H1 (cell line): ENCODE measurements around the gene HOXB9. TPM values are rescaled to one million over a fixed set of nuclear protein-coding genes. Genes with fewer than 3 reads are reported as not detected.
A peak's percentile ranks its signal among the peaks of the same experiment; 100 is the strongest.

Source experiments
- CTCF ChIA-PET: fragments of 300-600 bp; sonication (Branson Sonifier 250); formaldehyde crosslinking; loops from one replicate; lab custom pipeline; 2021; ENCODE audit not compliant: partially characterized antibody; lab: Charles Lee
- POLR2A ChIA-PET: fragments of 300-600 bp; sonication (Branson Sonifier 250); formaldehyde crosslinking; loops from one replicate; lab custom pipeline; 2021; ENCODE audit warnings: inconsistent platforms; ENCODE audit not compliant: partially characterized antibody; lab: Charles Lee
- DNase-seq, 2 experiments: peaks; one replicate each; pipeline versions ENCODE4 v3.0.0 to v3.0.0-alpha.2; 2010 to 2022; ENCODE audit warnings: low spot score in 2 of 2, low read depth in 1 of 2, mixed read lengths in 1 of 2
- FAIRE-seq: peaks from 2 replicates; lab custom pipeline; 2011; peaks lifted over from hg19 to GRCh38; lab: Jason Lieb, UNC
- H2AFZ ChIP-seq: 2 replicates; pipeline ENCODE4 v1.8.1; 2012; ENCODE audit warnings: low read length, inconsistent platforms
- H2AK5ac ChIP-seq: 2 replicates; pipeline ENCODE4 v1.6.1; 2013; ENCODE audit warnings: low read depth, low read length
- H2BK120ac ChIP-seq: replicated peaks from 2 replicates; pipeline ENCODE3; 2013; ENCODE audit warnings: low read depth, low read length, inconsistent platforms
- H2BK12ac ChIP-seq: 2 replicates; pipeline ENCODE4 v1.6.1; 2013; ENCODE audit warnings: low read depth, low read length
- H2BK15ac ChIP-seq: 2 replicates; pipeline ENCODE4 v1.6.1; 2013; ENCODE audit warnings: low read length
- H2BK20ac ChIP-seq: 2 replicates; pipeline ENCODE4 v1.6.1; 2013; ENCODE audit warnings: low read length
- H2BK5ac ChIP-seq: 2 replicates; pipeline ENCODE4 v1.6.1; 2013; ENCODE audit warnings: low read depth, low read length
- H3K14ac ChIP-seq: 2 replicates; pipeline ENCODE4 v1.6.1; 2013; ENCODE audit warnings: inconsistent platforms; ENCODE audit not compliant: insufficient read length
- H3K18ac ChIP-seq: 2 replicates; pipeline ENCODE4 v1.6.1; 2013; ENCODE audit warnings: low read length; ENCODE audit errors: extremely low read depth
- H3K23ac ChIP-seq: 2 replicates; pipeline ENCODE4 v1.6.1; 2013; ENCODE audit warnings: inconsistent platforms; ENCODE audit not compliant: insufficient read length
- H3K23me2 ChIP-seq: 2 replicates; pipeline ENCODE4 v1.6.1; 2013; ENCODE audit warnings: low read depth, low read length
- H3K27ac ChIP-seq: 2 replicates; pipeline ENCODE4 v1.6.1; 2011; ENCODE audit warnings: low read depth, low read length, inconsistent platforms
- H3K27me3 ChIP-seq, 4 experiments: replicated peaks in 1 of 4; 1 replicate in 1 of 4; 2 replicates in 3 of 4; pipeline versions ENCODE4 v1.6.1 to v1.8.1; 2011 to 2013; ENCODE audit warnings: low read length in 3 of 4, mild to moderate bottlenecking in 3 of 4, inconsistent platforms in 2 of 4, mixed read lengths in 2 of 4, moderate library complexity in 1 of 4; ENCODE audit not compliant: control insufficient read depth in 3 of 4, insufficient read depth in 3 of 4; ENCODE audit errors: extremely low read depth in 1 of 4
- H3K36me3 ChIP-seq, 4 experiments: 2 replicates each; pipeline versions ENCODE4 v1.6.1 to v1.8.1; 2011 to 2013; ENCODE audit warnings: mild to moderate bottlenecking in 4 of 4, low read length in 3 of 4, moderate library complexity in 2 of 4, control low read depth in 1 of 4, inconsistent platforms in 1 of 4; ENCODE audit not compliant: insufficient read depth in 4 of 4, control insufficient read depth in 2 of 4
- H3K4ac ChIP-seq: replicated peaks from 2 replicates; pipeline ENCODE3; 2013; ENCODE audit warnings: low read length, low read depth, mixed read lengths, inconsistent platforms; ENCODE audit not compliant: insufficient read length
- H3K4me1 ChIP-seq, 4 experiments: replicated peaks in 1 of 4; 1 replicate in 1 of 4; 2 replicates in 3 of 4; pipeline versions ENCODE4 v1.6.1 to v1.8.1; 2011 to 2013; ENCODE audit warnings: low read length in 3 of 4, inconsistent platforms in 2 of 4, mixed read lengths in 1 of 4; ENCODE audit not compliant: insufficient read depth in 4 of 4, control insufficient read depth in 3 of 4
- H3K4me2 ChIP-seq, 2 experiments: 2 replicates each; pipeline versions ENCODE4 v1.6.1 to v1.8.1; 2011 to 2013; ENCODE audit warnings: low read depth in 2 of 2, low read length in 2 of 2, control low read depth in 1 of 2, inconsistent platforms in 1 of 2, mild to moderate bottlenecking in 1 of 2; ENCODE audit not compliant: insufficient read depth in 1 of 2
- H3K4me3 ChIP-seq, 4 experiments: fragments of 200-600, 300-600 bp in 1 of 4; sonication (generic), shearing (Covaris generic), sonication (Bioruptor Twin) in 1 of 4; 2 replicates each; pipeline versions ENCODE4 v1.5.1 to v1.8.1; 2011 to 2016; ENCODE audit warnings: low read length in 4 of 4, low read depth in 3 of 4, control low read depth in 2 of 4, inconsistent platforms in 2 of 4, mild to moderate bottlenecking in 2 of 4, mixed read lengths in 1 of 4, moderate library complexity in 1 of 4; ENCODE audit not compliant: insufficient read depth in 2 of 4; ENCODE audit errors: extremely low read depth in 1 of 4
- H3K56ac ChIP-seq: replicated peaks from 2 replicates; pipeline ENCODE3; 2013; ENCODE audit warnings: low read depth, mild to moderate bottlenecking, mixed read lengths, low read length, inconsistent platforms; ENCODE audit not compliant: insufficient read length
- H3K79me1 ChIP-seq: 2 replicates; pipeline ENCODE4 v1.6.1; 2013; ENCODE audit warnings: low read depth, low read length, control low read depth
- H3K79me2 ChIP-seq, 2 experiments: 2 replicates each; pipeline versions ENCODE4 v1.6.1 to v1.8.1; 2012 to 2013; ENCODE audit warnings: low read length in 2 of 2, mild to moderate bottlenecking in 2 of 2, inconsistent platforms in 1 of 2; ENCODE audit not compliant: insufficient read depth in 2 of 2, control insufficient read depth in 1 of 2
- H3K9ac ChIP-seq, 4 experiments: replicated peaks in 1 of 4; 1 replicate in 1 of 4; 2 replicates in 3 of 4; pipeline versions ENCODE4 v1.6.1 to v1.8.1; 2011 to 2013; ENCODE audit warnings: low read depth in 3 of 4, low read length in 3 of 4, control low read depth in 2 of 4, mild to moderate bottlenecking in 2 of 4, moderate library complexity in 2 of 4, inconsistent platforms in 1 of 4; ENCODE audit errors: extremely low read depth in 1 of 4
- H3K9me3 ChIP-seq, 2 experiments: 2 replicates each; pipeline versions ENCODE4 v1.6.1 to v1.8.1; 2012 to 2013; ENCODE audit warnings: mild to moderate bottlenecking in 2 of 2, moderate library complexity in 2 of 2, control low read depth in 1 of 2, inconsistent platforms in 1 of 2, low read depth in 1 of 2, low read length in 1 of 2, mixed read lengths in 1 of 2; ENCODE audit not compliant: insufficient read depth in 2 of 2
- H4K20me1 ChIP-seq, 2 experiments: replicated peaks in 1 of 2; 2 replicates each; pipeline versions ENCODE3 to v1.8.1; 2011 to 2013; ENCODE audit warnings: inconsistent platforms in 2 of 2, low read length in 2 of 2, mild to moderate bottlenecking in 1 of 2; ENCODE audit not compliant: insufficient read depth in 2 of 2, control insufficient read depth in 1 of 2
- H4K5ac ChIP-seq: 2 replicates; pipeline ENCODE4 v1.6.1; 2013; ENCODE audit warnings: low read length, low read depth, mixed read lengths, inconsistent platforms; ENCODE audit not compliant: insufficient read length
- H4K8ac ChIP-seq: 2 replicates; pipeline ENCODE4 v1.8.0; 2013; ENCODE audit warnings: mild to moderate bottlenecking, moderate library complexity, low read length, inconsistent platforms; ENCODE audit not compliant: insufficient read depth; ENCODE audit errors: extremely low read depth
- H4K91ac ChIP-seq: replicated peaks from 2 replicates; pipeline ENCODE3; 2013; ENCODE audit warnings: low read length, mixed read lengths, inconsistent platforms; ENCODE audit not compliant: insufficient read length
- ATF2 ChIP-seq: IDR thresholded peaks from 2 replicates; pipeline ENCODE4 v1.6.1; 2012; ENCODE audit warnings: low read length, inconsistent platforms
- EZH2 ChIP-seq: fragments of 200-600 bp; sonication (generic); IDR thresholded peaks from 2 replicates; pipeline ENCODE4 v1.7.1; 2012; ENCODE audit warnings: low read depth, mild to moderate bottlenecking, moderate library complexity, low read length, inconsistent platforms; ENCODE audit not compliant: severe bottlenecking
- GABPA ChIP-seq: IDR thresholded peaks from 2 replicates; pipeline ENCODE4 v1.6.1; 2011; ENCODE audit warnings: mild to moderate bottlenecking, low read length, moderate library complexity, borderline replicate concordance; ENCODE audit not compliant: insufficient read depth
- GTF2F1 ChIP-seq: IDR thresholded peaks from 2 replicates; pipeline ENCODE4 v1.6.1; 2012; ENCODE audit warnings: low read depth, low read length, improper control_type of control experiment, borderline replicate concordance
- JUND ChIP-seq: IDR thresholded peaks from 2 replicates; pipeline ENCODE4 v1.6.1; 2011; ENCODE audit warnings: mild to moderate bottlenecking, improper control_type of control experiment, low read length
- PHF8 ChIP-seq: fragments of 200-600 bp; sonication (generic); conservative IDR thresholded peaks from 2 replicates; pipeline ENCODE4 v1.7.1; 2012; ENCODE audit warnings: low read depth, mild to moderate bottlenecking, inconsistent platforms, low read length, moderate library complexity
- RBBP5 ChIP-seq: IDR thresholded peaks from 2 replicates; pipeline ENCODE4 v1.7.1; 2012; ENCODE audit warnings: low read depth, mild to moderate bottlenecking, inconsistent platforms, low read length, moderate library complexity, borderline replicate concordance
- RFX5 ChIP-seq: IDR thresholded peaks from 2 replicates; pipeline ENCODE4 v1.6.1; 2011; ENCODE audit warnings: low read depth, low read length, improper control_type of control experiment, borderline replicate concordance
- SAP30 ChIP-seq: fragments of 300-600 bp; sonication (generic); IDR thresholded peaks from 2 replicates; pipeline ENCODE4 v1.7.1; 2012; ENCODE audit warnings: low read length, moderate library complexity, mild to moderate bottlenecking, inconsistent platforms; ENCODE audit not compliant: insufficient read depth, insufficient replicate concordance
- WGBS, 2 experiments: shearing (Covaris generic) in 1 of 2; methylation state at CpG; one replicate each; pipeline versions ENCODE4 v1.1.6 to v1.1.7; 2013 to 2015; ENCODE audit warnings: low lambda C conversion rate in 2 of 2, mixed read lengths in 2 of 2, inconsistent platforms in 1 of 2, low coverage in 1 of 2, missing lambda C conversion rate in 1 of 2; ENCODE audit not compliant: insufficient replicate concordance in 2 of 2, insufficient coverage in 1 of 2, insufficient read length in 1 of 2; ENCODE audit errors: extremely low coverage in 1 of 2, missing lambda C conversion rate in 1 of 2; 5-methylcytosine and 5-hydroxymethylcytosine counted together
- polyA plus RNA-seq, 7 experiments: library from polyadenylated mRNA; depleted of rRNA in 3 of 7; stranded (reverse) in 5 of 7; unstranded in 2 of 7; fragments of >200 nt in 5 of 7; fragments of 200-250 nt in 2 of 7; gene quantifications; 1 replicate in 5 of 7; 2 replicates in 1 of 7; 4 replicates in 1 of 7; pipeline versions ENCODE4 v1.2.1 to v1.2.3, GENCODE V29; 2011 to 2013; ENCODE audit warnings: missing spikeins in 2 of 7, mixed read lengths in 2 of 7
- total RNA-seq: library from RNA; stranded (reverse); fragmentation: NEBNext Ultra II Directional; extraction: Animal tissue kit (Norgen Biotek cat#: 25700); gene quantifications from 2 replicates; pipeline ENCODE4 v1.2.1, GENCODE V29; 2021

Gene HOXB9
- total and polyA plus RNA-seq, 2 of the 8 experiments (the other 6 are each of a cell fraction or from before 2014, with no cell fraction given), result not detected

DNA sequence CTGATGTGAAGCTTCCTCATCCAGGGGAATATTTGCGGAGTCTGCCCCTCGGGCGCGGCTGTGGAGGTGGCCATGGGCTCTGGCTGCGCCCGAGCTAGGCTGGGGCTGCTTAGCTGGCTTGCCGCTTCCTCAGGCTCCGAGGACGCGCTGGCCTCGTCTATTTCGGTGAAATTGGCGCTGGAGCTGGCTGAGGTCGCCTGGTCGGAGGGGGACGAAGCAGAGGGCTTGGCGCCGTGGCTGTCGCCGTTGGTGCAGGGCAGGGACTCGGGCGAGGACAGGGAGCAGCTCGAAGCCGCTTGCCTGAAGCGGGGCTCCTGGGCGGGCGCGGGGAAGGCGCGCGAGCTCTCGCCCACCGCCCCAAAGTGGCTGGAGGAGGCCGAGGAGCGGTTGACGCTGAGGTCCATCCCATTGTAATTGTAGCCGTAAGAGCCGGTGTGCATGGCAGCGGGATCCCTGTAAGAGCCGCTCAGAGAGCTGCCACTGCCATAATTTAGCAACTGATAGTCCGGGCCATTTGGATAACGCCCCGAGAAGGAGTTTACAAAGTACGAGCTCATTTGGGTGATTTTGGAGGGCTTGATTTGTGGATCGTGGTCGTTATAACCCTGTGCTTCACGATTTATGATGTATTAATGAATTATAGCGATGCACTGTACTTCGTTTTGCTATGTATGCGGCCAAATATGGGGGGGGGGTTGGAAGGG, 32.9 kb downstream of the HOXB9 start, which contains the start of gene HOXB5:
HOXB5 (minus strand) TSS at position 654 of the 704 bp plus-strand sequence; CDS start at position 557, 97 bp downstream.
- WGBS, 2 experiments, result 11% methylated on average over 48 of the region's 50 CpGs; no CpG with 5 or more reads in 1 of the 2 experiments
- FAIRE-seq, result no peak
- DNase-seq, result no peak
- ChIA-PET CTCF (interaction anchor here (0.6 to 7.0 kb wide), 51 partner anchors 20 to 434 kb away, joined by 3 to 53 read pairs (median 4); partner anchors contain the start of genes HOXB1 and HOXB9), POLR2A (interaction anchor here (1.3 kb wide), 1 partner anchor 260 kb away, joined by 3 read pairs; no protein-coding TSS in a partner anchor)
- no peak within 1 kb of the TSS for H3K56ac ChIP-seq
- no peaks in the 10 kb centered on the region; a peak in 1 of 4 replicates for H3K9me3 ChIP-seq
- no peak within 1 kb of the TSS for H4K5ac ChIP-seq
- H3K36me3 ChIP-seq, result peaks cover 0 to 3% (median 0%) of the 10 kb centered on the region in 4 experiments; a peak in 1 of 8 replicates
- H3K27me3 ChIP-seq, result peaks cover 96 to 100% (median 99%) of the 10 kb centered on the region in 4 experiments
- no peak within 1 kb of the TSS for H3K23ac ChIP-seq
- H3K79me2 ChIP-seq, result no peaks in the 10 kb centered on the region
- H3K4me2 ChIP-seq, result peak within 1 kb of the TSS in 1 of 2 experiments; percentile 47; a peak in 3 of 4 replicates
- H3K4me1 ChIP-seq, result peaks cover 0 to 12% (median 4%) of the 10 kb centered on the region in 4 experiments; a peak in 5 of 7 replicates
- no peak within 1 kb of the TSS for H4K8ac ChIP-seq
- no peak within 1 kb of the TSS for H2AFZ ChIP-seq
- H3K79me1 ChIP-seq, result no peaks in the 10 kb centered on the region
- H3K23me2 ChIP-seq, result no peaks in the 10 kb centered on the region; the same call in 1 of the 2 replicates
- no peak within 1 kb of the TSS; the same call in 1 of the 2 replicates for H2BK12ac ChIP-seq
- H2BK15ac ChIP-seq, result no peak within 1 kb of the TSS
- H4K91ac ChIP-seq, result no peak within 1 kb of the TSS
- H3K4me3 ChIP-seq, result 0 out of 8 replicates have a peak within 1 kb of the TSS, but pooled peaks of 1 of the 4 experiments have one; percentile 15
- H2BK5ac ChIP-seq, result no peak within 1 kb of the TSS
- H3K27ac ChIP-seq, result no peak within 1 kb of the TSS
- H4K20me1 ChIP-seq, result peaks cover 32 to 40% of the 10 kb centered on the region in 2 experiments
- no peak within 1 kb of the TSS for H3K9ac ChIP-seq
- H2BK20ac ChIP-seq, result no peak within 1 kb of the TSS
- no peak within 1 kb of the TSS for H2AK5ac ChIP-seq
- no peak within 1 kb of the TSS for H3K14ac ChIP-seq
- no peak within 1 kb of the TSS for H2BK120ac ChIP-seq
- no peak within 1 kb of the TSS for H3K4ac ChIP-seq
- peak within 1 kb of the TSS; percentile 48; the same call in 1 of the 2 replicates for H3K18ac ChIP-seq
- TF ChIP-seq EZH2 (peak; percentile 80), PHF8 (no peak), JUND (no peak), SAP30 (no peak), RBBP5 (no peak), GABPA (no peak), ATF2 (no peak), RFX5 (no peak), GTF2F1 (no peak)
